OCI-LY1 (cell line): ENCODE data around the gene TXNDC17.

Source experiments
- CTCF ChIP-seq: fragments of 200-600 bp; sonication (generic), shearing (Covaris generic); IDR thresholded peaks from 2 replicates; pipeline ENCODE4 v1.5.1; 2017; ENCODE audit warnings: mild to moderate bottlenecking, antibody characterized with exemption, low read length, moderate library complexity, mixed read lengths
- EZH2 ChIP-seq: fragments of 200-600 bp; sonication (generic), shearing (Covaris generic); IDR thresholded peaks from 2 replicates; pipeline ENCODE4 v1.8.0; 2017; ENCODE audit warnings: borderline replicate concordance, mixed run types, mild to moderate bottlenecking, antibody characterized with exemption, low read length, moderate library complexity, mixed read lengths

- TF ChIP-seq CTCF: no peak
- TF ChIP-seq EZH2: no peak
These were observed 43.6 kb downstream of the TXNDC17 start for GRCh38 chr17:6684460-6684783.
